NCI-H226 (cell line): ENCODE data around the gene ZNF827.

ENCODE experiments used
- DNase-seq: peaks from one replicate; pipeline ENCODE4 v3.0.0-alpha.2; 2015

Gene ZNF827

GRCh38 chr4:145887241-145887991 is 51.2 kb downstream of the ZNF827 start:
- DNase-seq: no peak

GRCh38 chr4:145886871-145887240 is 51.8 kb downstream of the ZNF827 start:
- no peak for DNase-seq

DNA sequence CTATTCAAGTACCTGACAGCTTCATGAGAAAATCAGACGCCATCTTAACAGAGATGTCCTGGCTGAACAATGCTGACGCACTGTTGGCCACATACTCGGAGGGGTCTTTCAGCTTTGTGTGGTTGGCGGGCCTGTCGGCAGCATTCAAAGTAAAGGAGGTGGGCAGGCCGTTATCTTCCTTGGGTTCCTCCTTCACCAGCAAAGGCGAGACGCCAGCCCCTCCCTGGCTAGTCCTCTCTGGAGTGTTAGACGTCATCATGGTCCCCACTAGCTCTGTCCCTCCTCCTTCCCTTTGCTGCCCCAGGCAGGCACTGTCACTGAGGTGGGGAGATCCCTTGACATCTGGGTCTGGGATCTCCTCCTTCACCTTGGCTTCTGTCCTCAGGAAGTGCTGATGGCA is 53.0 kb downstream of the ZNF827 start:
- DNase-seq: no peak

GRCh38 chr4:145884775-145885174 is 53.8 kb downstream of the ZNF827 start:
- no peak for DNase-seq

DNA sequence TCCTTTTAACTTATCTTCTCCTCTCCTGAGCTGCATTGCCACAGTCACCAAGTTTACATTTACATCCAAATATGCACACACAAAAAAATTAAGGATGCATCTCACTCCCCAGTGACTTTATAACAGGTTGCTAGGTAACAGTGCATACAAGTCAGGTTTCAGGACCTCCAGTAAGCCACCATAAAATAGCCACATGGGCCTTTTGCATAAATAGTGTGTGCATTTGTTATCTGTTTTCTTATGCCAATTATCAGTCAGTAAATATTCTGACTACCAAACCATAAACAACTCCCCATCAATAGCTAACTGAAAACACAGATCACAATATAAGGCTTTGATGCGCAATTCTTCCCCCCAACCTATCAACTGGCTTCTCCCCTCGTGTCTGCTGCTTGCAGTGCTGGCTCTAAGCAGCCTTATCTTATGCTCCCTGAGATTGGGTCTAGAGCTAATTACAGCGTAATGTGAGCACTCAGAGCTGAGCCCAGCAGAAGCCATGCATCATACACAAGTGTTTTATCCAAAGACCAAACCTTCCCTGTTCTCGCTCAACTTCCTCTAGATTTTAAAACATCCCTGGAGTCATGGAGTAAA is 55.4 kb downstream of the ZNF827 start:
- no peak for DNase-seq

GRCh38 chr4:145882604-145883003 is 56.0 kb downstream of the ZNF827 start:
- no peak for DNase-seq

GRCh38 chr4:145881989-145882388 is 56.6 kb downstream of the ZNF827 start:
- no peak for DNase-seq

GRCh38 chr4:145881576-145881975 is 57.0 kb downstream of the ZNF827 start:
- no peak for DNase-seq

DNA sequence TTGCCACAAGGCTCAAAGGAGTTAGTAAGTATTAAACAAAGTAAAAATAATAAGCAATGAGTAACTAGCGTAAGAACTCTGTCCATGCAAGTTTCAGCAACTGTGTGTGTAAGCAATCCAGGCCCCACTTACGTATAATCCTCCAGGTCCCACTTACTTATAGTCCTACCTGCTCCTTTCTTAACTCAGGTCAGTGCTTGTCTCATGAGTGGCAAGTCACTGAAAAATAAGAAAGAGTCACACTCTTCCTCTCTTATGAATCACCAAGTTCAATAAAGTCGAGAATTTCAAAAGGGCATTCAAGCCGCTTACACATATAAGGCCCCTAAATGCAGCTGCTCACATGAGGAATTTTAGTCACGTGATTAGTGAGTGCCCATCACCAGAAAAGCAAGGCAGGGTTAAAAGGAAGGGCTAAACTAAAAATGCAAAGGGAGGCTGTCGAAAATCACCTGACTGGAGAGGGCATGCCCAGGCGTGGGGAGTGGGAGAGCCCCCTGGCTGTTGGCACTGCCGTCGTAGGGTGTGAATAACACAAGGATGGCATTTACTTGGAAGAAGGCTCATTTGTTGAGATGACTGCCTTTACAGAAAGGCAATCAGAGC is 58.2 kb downstream of the ZNF827 start:
- no peak for DNase-seq

GRCh38 chr4:145879598-145879997 is 59.0 kb downstream of the ZNF827 start:
- no peak for DNase-seq

DNA sequence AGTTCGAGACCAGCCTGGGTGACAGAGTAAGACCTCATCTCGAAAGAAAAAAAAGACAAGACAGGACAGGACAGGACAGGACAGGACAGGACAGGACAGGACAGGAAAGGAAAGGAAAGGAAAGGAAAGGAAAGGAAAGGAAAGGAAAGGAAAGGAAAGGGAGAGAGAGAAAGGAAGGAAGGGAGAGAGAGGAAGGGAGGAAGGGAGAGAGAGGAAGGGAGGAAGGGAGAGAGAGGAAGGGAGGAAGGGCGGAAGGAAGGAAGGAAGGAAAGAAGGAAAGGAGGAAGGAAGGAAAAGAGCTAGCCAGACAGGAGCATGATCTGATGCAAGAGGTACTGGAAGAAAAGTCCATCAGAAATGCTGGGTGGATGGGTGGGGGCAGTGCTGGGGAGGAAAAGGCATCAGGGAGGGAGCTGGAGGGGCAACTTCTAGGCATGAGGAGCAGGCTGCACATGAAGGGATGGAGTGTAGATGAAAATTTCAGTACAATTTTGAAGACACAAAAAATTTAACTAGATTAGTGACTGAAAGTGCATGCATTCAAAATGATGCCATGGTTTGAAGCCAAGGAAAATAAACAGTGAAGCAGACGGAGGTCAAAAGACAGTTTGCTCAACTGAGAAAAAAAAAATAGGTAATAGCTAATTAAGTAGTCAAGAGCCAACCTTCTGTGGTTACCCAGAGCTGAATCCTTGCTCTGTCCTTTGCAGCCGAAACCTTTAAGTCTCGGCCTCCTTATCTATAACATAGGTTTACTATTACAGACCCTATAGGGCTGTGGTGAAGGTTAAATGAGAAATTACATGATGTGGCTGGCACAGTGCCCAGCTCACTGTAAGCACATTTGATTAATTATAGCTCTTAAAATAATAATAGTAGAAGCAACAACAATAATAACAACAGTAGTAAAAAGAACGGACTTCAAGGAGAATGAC is 59.9 kb downstream of the ZNF827 start:
- DNase-seq: no peak

GRCh38 chr4:145876531-145877180 is 62.0 kb downstream of the ZNF827 start:
- DNase-seq: peak; percentile 12

DNA sequence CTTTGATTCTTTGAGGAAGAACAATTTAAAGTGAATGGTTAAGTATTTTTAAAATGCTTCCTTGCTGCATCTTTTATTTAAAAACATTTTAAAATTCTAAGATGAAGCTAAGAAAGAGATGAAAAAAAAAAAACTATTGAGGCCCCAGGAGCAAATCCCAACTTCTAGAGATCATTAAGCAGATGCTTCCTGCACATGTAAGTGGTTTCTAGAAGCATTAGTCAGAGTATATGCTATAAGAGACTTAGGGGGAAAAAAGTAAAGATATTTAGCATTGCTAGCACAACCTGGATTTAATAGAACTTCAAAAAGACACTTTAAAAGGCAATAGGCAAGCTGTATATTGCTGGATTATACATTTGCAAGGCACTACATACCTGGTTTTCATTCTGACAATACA is 64.7 kb downstream of the ZNF827 start:
- no peak for DNase-seq

DNA sequence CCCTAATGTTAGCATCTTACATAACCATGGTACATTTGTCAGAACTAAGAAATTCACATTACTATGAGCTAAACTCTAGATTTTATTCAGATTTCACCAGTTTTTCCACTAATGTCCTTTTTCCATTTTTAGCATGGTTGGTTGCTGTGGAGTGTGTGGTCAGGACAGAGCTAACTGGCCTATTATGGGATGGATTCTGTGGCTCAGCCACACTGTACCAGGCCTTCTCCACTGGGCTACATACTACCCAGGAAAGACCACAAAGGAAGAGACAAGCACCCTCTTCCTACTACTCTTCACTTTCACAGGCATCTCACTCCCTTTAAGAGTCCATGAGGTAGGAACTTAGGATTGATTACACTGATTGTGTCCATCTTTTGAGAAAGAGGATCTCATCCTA is 67.4 kb downstream of the ZNF827 start:
- DNase-seq: no peak

- no peak for DNase-seq
These were observed 68.2 kb downstream of the ZNF827 start for GRCh38 chr4:145870155-145871020.

GRCh38 chr4:145868637-145869409 is 69.8 kb downstream of the ZNF827 start:
- DNase-seq: no peak

DNA sequence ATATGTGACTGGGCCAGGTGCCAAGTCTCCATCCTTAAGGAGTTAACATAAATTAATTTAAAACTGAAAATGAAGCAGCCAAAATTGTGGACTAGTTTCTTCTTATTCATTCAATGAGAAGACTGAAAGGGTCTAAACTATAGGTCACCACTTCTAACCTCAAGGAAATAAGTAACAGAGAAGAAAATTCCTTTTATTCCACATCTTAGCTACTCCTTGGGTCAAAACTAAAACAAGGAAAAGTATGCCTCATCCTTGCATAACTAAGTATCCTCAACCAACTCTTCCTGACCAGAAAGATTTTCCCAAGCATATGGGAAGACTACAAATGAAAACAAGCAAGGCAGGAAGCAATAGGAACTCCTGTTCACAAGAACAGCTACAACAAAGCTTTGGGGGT is 71.2 kb downstream of the ZNF827 start:
- DNase-seq: no peak

DNA sequence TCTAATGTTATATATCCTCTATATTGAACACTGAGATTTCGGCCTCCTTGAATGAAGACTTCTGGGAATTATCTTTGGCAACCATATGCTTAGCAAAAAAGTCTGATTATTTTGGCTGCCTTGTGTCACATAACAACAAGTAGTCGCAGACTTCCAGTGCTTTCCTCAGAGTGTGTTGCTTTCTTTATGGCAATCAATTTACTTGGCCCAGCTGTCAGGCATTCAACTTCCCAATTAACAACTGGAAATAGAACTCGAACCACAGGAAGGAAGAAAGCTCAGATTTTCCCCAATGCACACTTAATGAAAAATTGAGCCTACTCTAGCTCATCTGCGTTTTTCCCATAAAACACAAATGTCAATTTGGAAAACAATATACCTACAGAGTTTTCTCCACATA is 71.6 kb downstream of the ZNF827 start:
- DNase-seq: no peak

DNA sequence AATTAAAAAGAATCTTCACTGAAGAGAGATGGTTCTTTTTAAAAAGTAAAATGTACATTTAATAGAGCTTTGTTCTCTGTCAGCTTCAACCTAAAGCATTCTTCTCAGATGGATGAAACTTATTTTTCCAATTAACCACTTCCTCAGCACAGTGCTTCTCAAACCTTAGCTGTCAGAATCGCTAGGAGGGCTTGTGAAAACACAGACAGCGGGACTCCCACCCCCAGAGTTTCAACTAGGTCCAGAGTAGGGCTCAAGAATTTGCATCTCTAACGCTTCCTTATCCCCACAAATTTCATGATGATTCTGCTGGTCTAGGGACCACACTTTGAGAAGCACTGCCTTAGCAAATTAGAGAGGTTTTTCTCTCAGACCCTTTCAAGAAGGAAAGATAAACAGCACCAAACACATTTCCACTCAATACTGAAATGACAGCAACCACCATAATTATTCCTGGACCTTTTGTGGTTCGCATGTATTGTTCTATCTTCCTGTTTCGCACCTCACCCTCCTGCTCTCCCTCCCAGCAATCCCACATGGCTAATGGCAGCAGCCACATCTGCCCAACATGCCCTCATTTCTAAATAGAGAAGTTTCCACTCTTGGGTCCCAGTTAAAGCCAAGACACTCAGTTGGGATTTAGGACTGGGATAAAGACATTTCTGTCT is 73.2 kb downstream of the ZNF827 start:
- no peak for DNase-seq

DNA sequence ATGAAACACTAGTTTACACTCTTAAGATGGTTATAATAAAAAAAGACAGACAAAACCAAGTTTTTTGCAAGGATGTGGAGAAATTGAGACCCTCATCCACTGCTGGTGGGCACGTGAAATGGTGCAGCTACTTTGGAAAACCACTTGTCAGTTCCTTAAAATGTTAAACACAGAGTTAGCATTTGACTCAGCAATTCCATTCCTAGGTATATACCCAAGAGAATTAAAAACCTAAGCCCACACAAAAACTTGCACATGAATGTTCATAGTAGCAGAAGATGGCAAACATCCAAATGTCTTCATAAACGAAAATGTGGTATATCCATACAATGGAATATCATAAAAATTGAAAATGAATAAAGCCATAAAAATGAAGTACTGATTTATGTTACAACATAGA is 75.4 kb downstream of the ZNF827 start:
- DNase-seq: no peak
